HepG2 (cell line): Measurements from ENCODE around the gene MTRR. TPM values are rescaled to one million over a fixed set of nuclear protein-coding genes. Genes with fewer than 3 reads are reported as not detected.

Experiments used
- ATAC-seq: fragments of 200-7000 bp; cut with Tn5 transposase; 3 replicates; pipeline ENCODE4 v1.9.1; 2020; ENCODE audit warnings: mild to moderate bottlenecking, moderate library complexity
- BruUV-seq: library from RNA; stranded (reverse); fragments of 400-500 nt; replicated peaks from 2 replicates; lab custom pipeline; 2021; lab: Mats Ljungman, UMichigan
- CTCF ChIA-PET: fragments of 300-600 bp; formaldehyde crosslinking; extraction: SDS; loops from one replicate; lab custom pipeline; 2021; ENCODE audit warnings: low total read pairs, inconsistent platforms, low intra/inter-chr PET ratio; lab: Yijun Ruan, JAX
- POLR2A ChIA-PET: fragments of 350-600 bp; sonication (Branson Sonifier 250); formaldehyde crosslinking; loops from one replicate; lab custom pipeline; 2020; ENCODE audit warnings: antibody characterized with exemption, inconsistent platforms; lab: Yijun Ruan, JAX
- DNase-seq: peaks from one replicate; pipeline ENCODE4 v3.0.0-alpha.2; 2015; ENCODE audit warnings: low spot score
- FAIRE-seq: peaks from 3 replicates; lab custom pipeline; 2011; peaks lifted over from hg19 to GRCh38; lab: Jason Lieb, UNC
- H2AFZ ChIP-seq: one replicate; pipeline ENCODE4 v1.6.1; 2011; ENCODE audit warnings: low read length, inconsistent platforms
- H3K27ac ChIP-seq: fragments of 300-600 bp; 3 replicates; pipeline ENCODE4 v1.8.0; 2011; ENCODE audit warnings: mixed run types, mild to moderate bottlenecking, mixed read lengths, low read length, inconsistent platforms; ENCODE audit not compliant: insufficient read depth; ENCODE audit errors: extremely low read length
- H3K27me3 ChIP-seq, 2 experiments: fragments of 200-600 bp in 1 of 2; 2 replicates in 1 of 2; 3 replicates in 1 of 2; pipeline versions ENCODE4 v1.6.0 to v1.8.0; 2011; ENCODE audit warnings: low read length in 2 of 2, mild to moderate bottlenecking in 2 of 2, moderate library complexity in 2 of 2, inconsistent platforms in 1 of 2; ENCODE audit not compliant: insufficient read depth in 2 of 2, control insufficient read depth in 1 of 2
- H3K36me3 ChIP-seq, 2 experiments: fragments of 200-600 bp in 1 of 2; replicated peaks in 1 of 2; 2 replicates in 1 of 2; 3 replicates in 1 of 2; pipeline versions ENCODE4 v1.5.1 to v1.8.0; 2011; ENCODE audit warnings: low read length in 2 of 2, inconsistent platforms in 1 of 2; ENCODE audit not compliant: insufficient read depth in 2 of 2, control insufficient read depth in 1 of 2
- H3K4me1 ChIP-seq: 2 replicates; pipeline ENCODE4 v1.5.1; 2012; ENCODE audit warnings: low read length, inconsistent platforms; ENCODE audit not compliant: insufficient read depth
- H3K4me2 ChIP-seq: 2 replicates; pipeline ENCODE4 v1.6.0; 2011; ENCODE audit warnings: low read depth, low read length, inconsistent platforms
- H3K4me3 ChIP-seq, 3 experiments: fragments of 200-600 bp in 1 of 3; sonication (generic), shearing (Covaris generic) in 1 of 3; replicated peaks in 1 of 3; 2 replicates each; pipeline ENCODE4 v1.5.1; 2011 to 2016; ENCODE audit warnings: low read length in 3 of 3, inconsistent platforms in 2 of 3, low read depth in 2 of 3, mild to moderate bottlenecking in 2 of 3, control low read depth in 1 of 3, mixed read lengths in 1 of 3; ENCODE audit not compliant: insufficient read depth in 1 of 3
- H3K79me2 ChIP-seq: one replicate; pipeline ENCODE4 v1.6.1; 2011; ENCODE audit warnings: low read length, inconsistent platforms; ENCODE audit not compliant: insufficient read depth
- H3K9ac ChIP-seq: 2 replicates; pipeline ENCODE4 v1.6.0; 2011; ENCODE audit warnings: mild to moderate bottlenecking, low read depth, low read length, inconsistent platforms; ENCODE audit not compliant: insufficient read depth
- H3K9me3 ChIP-seq: 2 replicates; pipeline ENCODE4 v1.5.1; 2012; ENCODE audit warnings: mild to moderate bottlenecking, low read length
- H4K20me1 ChIP-seq: 2 replicates; pipeline ENCODE4 v1.6.0; 2011; ENCODE audit warnings: inconsistent platforms, mild to moderate bottlenecking, low read length, moderate library complexity; ENCODE audit not compliant: insufficient read depth
- ARID4A ChIP-seq: sonication (generic); formaldehyde crosslinking; IDR thresholded peaks from 2 replicates; pipeline ENCODE4 v1.5.0; 2020; ENCODE audit warnings: mild to moderate bottlenecking, missing genetic modification reagents, borderline replicate concordance
- FOXO1 ChIP-seq: sonication (generic); formaldehyde crosslinking; IDR thresholded peaks from 2 replicates; pipeline ENCODE4 v1.4.0; 2020; ENCODE audit warnings: missing genetic modification reagents
- MED1 ChIP-seq: sonication (generic); formaldehyde crosslinking; IDR thresholded peaks from 2 replicates; pipeline ENCODE4 v1.4.0; 2020; ENCODE audit warnings: missing genetic modification reagents
- NFE2L2 ChIP-seq: fragments of 150-350 bp; IDR thresholded peaks from 2 replicates; pipeline ENCODE4 v1.6.1; 2014; ENCODE audit warnings: low read length
- ZNF20 ChIP-seq: sonication (generic); formaldehyde crosslinking; IDR thresholded peaks from 2 replicates; pipeline ENCODE4 v1.4.0; 2020; ENCODE audit warnings: mild to moderate bottlenecking, moderate library complexity, missing genetic modification reagents
- WGBS: methylation state at CpG from one replicate; pipeline ENCODE4 v1.1.6; 2017; ENCODE audit warnings: low lambda C conversion rate; 5-methylcytosine and 5-hydroxymethylcytosine counted together
- in situ Hi-C: cut with HindIII; loops from 2 replicates; pipeline ENCODE4 v1.10.0; 2017; ENCODE audit warnings: low pct_unique_long_range_greater_than_20kb; ENCODE audit not compliant: extremely low pct_ligation_motif_present
- intact Hi-C: fragments of 100-400 bp; cut with micrococcal nuclease; formaldehyde crosslinking; loops from one replicate; pipeline ENCODE4 v1.10.0; 2022; ENCODE audit not compliant: unreplicated experiment
- polyA plus RNA-seq, 8 experiments: library from polyadenylated mRNA; depleted of rRNA in 3 of 8; stranded (reverse) in 7 of 8; unstranded in 1 of 8; fragments of >200 nt; fragmentation: Illumina TruSeq in 4 of 8; extraction: Trizol in 4 of 8; gene quantifications; 2 replicates each; pipeline versions ENCODE4 v1.2.1 to v1.2.3, GENCODE V29; 2011 to 2016; ENCODE audit warnings: low read depth in 4 of 8, missing spikeins in 1 of 8, mixed read lengths in 1 of 8; ENCODE audit not compliant: insufficient read depth in 1 of 8
- total RNA-seq, 5 experiments: library from RNA; depleted of rRNA; stranded (reverse); fragments of >200 nt; fragmentation: Illumina TruSeq; extraction: Trizol; gene quantifications; 2 replicates each; pipeline ENCODE4 v1.2.3, GENCODE V29; 2016; ENCODE audit warnings: low read depth in 1 of 5

Gene MTRR
- total and polyA plus RNA-seq, 2 of the 13 experiments (the other 11 are each of a cell fraction or from before 2014, with no cell fraction given), result 39.2 to 59.2 TPM

GRCh38 chr5:7828269-7828668 lies 40.7 kb upstream of the MTRR start:
- Histone ChIP-seq H3K27ac (no peak overlapping the region), H3K9me3 (no peaks in the 10 kb centered on the region), H3K4me1 (no peaks in the 10 kb centered on the region), H3K9ac (no peak overlapping the region), H3K36me3 (no peaks in the 10 kb centered on the region), H3K4me3 (no peak overlapping the region), H3K4me2 (no peak overlapping the region), H3K79me2 (no peaks in the 10 kb centered on the region), H2AFZ (no peak overlapping the region), H4K20me1 (no peaks in the 10 kb centered on the region), H3K27me3 (peaks cover 3 to 49% of the 10 kb centered on the region in 2 experiments; a peak in 4 of 5 replicates)
- ChIA-PET POLR2A (no interaction called here), CTCF (no interaction called here)
- ATAC-seq (no peak), FAIRE-seq (no peak), DNase-seq (no peak)
- TF ChIP-seq ZNF20 (CRISPR knock-in tag) (no peak), NFE2L2 (no peak), MED1 (CRISPR knock-in tag) (no peak), FOXO1 (CRISPR knock-in tag) (no peak), ARID4A (no peak)
- in situ Hi-C loops, result no loop called here
- intact Hi-C loops, result no loop called here
- BruUV-seq, result no TSS peak
- 13% methylated on average over 10 of the region's 10 CpGs for WGBS
